Left lung (tissue), 10 donors: ENCODE measurements around the gene EPO. TPM values are rescaled to one million over a fixed set of nuclear protein-coding genes. Genes with fewer than 3 reads are reported as not detected.

Experiments
- ATAC-seq: fragments of 200-7000 bp; cut with Tn5 transposase; one replicate; pipeline ENCODE4 v1.9.1; 2020; ENCODE audit warnings: moderate library complexity
- DNase-seq, 4 donors: peaks; one replicate each; pipeline ENCODE4 v3.0.0-alpha.2; 2013 to 2020
- H3K27ac ChIP-seq, 2 donors: fragments of 200-600 bp; sonication (generic) in 1 of 2; one replicate each; pipeline versions ENCODE4 v1.5.0 to v1.8.0; 2020 to 2021
- H3K27me3 ChIP-seq, 2 donors: fragments of 200-600 bp; sonication (generic) in 1 of 2; one replicate each; pipeline versions ENCODE4 v1.5.0 to v1.8.0; 2020 to 2021
- H3K36me3 ChIP-seq, 2 donors: fragments of 200-600 bp; sonication (generic) in 1 of 2; one replicate each; pipeline versions ENCODE4 v1.5.0 to v1.8.0; 2020 to 2021
- H3K4me1 ChIP-seq, 2 donors: fragments of 200-600 bp; one replicate each; pipeline ENCODE4 v1.8.0; 2021
- H3K4me3 ChIP-seq, 2 donors: fragments of 200-600 bp; sonication (generic) in 1 of 2; one replicate each; pipeline versions ENCODE4 v1.5.0 to v1.8.0; 2020 to 2021; ENCODE audit warnings: mild to moderate bottlenecking in 1 of 2
- H3K9me3 ChIP-seq, 2 donors: fragments of 200-600 bp; sonication (generic) in 1 of 2; one replicate each; pipeline versions ENCODE4 v1.5.0 to v1.8.0; 2020 to 2021
- CTCF ChIP-seq, 2 donors: fragments of 200-600 bp; sonication (generic) in 1 of 2; IDR thresholded peaks; one replicate each; pipeline versions ENCODE4 v1.5.0 to v1.8.0; 2021; ENCODE audit warnings: antibody characterized with exemption in 2 of 2
- intact Hi-C, 2 donors: fragments of 100-400 bp; cut with DNase I; formaldehyde crosslinking; loops; one replicate each; pipeline versions ENCODE4 v1.11.2 to v1.14.2; 2022
- polyA plus RNA-seq, 6 donors: library from polyadenylated mRNA; unstranded; fragments of 120-200 nt; gene quantifications; one replicate each; pipeline ENCODE4 v1.2.1, GENCODE V29; 2013; ENCODE audit not compliant: insufficient read length in 6 of 6
- total RNA-seq, 2 donors: library from RNA; stranded (reverse); fragmentation: NEBNext Ultra II Directional; extraction: Animal tissue kit (Norgen Biotek cat#: 25700); gene quantifications; one replicate each; pipeline ENCODE4 v1.2.1, GENCODE V29; 2021
- donor health status: DM: no; HTN: yes; CAD: no.
- donor health status: DM: no; HTN: no; CAD: no.

Gene EPO
- total and polyA plus RNA-seq, 8 donors, result 0.20 to 0.34 (median 0.28) TPM; not detected in 5

DNA sequence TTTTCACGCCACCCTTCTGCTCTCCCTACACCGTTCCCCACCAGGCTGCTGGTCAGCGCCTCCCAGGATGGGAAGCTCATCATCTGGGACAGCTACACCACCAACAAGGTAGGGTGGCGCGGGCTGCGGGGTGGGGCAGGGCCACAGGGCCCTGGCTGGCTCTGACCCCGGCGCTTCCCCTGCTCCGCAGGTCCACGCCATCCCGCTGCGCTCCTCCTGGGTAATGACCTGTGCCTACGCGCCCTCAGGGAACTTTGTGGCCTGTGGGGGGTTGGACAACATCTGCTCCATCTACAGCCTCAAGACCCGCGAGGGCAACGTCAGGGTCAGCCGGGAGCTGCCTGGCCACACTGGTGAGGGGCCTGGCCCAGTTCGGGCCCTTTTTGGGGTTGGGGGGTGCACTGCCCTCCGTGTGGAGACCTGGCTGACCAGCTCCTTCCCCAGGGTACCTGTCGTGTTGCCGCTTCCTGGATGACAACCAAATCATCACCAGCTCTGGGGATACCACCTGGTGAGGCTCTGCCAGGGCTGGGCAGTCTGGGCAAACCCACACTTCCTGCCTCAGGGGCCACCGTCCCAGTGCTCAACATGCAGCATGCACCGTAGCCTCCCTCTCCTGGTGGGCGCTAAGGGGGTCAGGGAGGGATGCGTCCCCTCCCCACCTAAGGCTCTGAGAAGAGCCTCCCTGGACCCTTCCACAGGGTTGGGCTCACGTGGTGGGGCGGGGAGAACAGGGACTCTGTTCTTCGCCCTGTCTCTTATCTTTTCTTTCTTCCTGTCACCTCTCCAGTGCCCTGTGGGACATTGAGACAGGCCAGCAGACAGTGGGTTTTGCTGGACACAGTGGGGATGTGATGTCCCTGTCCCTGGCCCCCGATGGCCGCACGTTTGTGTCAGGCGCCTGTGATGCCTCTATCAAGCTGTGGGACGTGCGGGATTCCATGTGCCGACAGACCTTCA is 42.7 kb upstream of the EPO start:
- no peak for TF ChIP-seq CTCF (IDR thresholded peaks at IDR 0.05)
- no peak overlapping the region for H3K4me3 ChIP-seq
- intact Hi-C loops, result no loop called here
- ATAC-seq, result no peak
- no peaks in the 10 kb centered on the region for H3K9me3 ChIP-seq
- peaks cover 0 to 64% of the 10 kb centered on the region in 2 donors for H3K36me3 ChIP-seq
- H3K27me3 ChIP-seq, result no peaks in the 10 kb centered on the region
- peak overlapping the region in 1 of 2 donors; percentile 98 for H3K27ac ChIP-seq
- DNase-seq, result peak in 1 of 4 donors; percentile 79
- peaks cover 5 to 55% of the 10 kb centered on the region in 2 donors for H3K4me1 ChIP-seq

DNA sequence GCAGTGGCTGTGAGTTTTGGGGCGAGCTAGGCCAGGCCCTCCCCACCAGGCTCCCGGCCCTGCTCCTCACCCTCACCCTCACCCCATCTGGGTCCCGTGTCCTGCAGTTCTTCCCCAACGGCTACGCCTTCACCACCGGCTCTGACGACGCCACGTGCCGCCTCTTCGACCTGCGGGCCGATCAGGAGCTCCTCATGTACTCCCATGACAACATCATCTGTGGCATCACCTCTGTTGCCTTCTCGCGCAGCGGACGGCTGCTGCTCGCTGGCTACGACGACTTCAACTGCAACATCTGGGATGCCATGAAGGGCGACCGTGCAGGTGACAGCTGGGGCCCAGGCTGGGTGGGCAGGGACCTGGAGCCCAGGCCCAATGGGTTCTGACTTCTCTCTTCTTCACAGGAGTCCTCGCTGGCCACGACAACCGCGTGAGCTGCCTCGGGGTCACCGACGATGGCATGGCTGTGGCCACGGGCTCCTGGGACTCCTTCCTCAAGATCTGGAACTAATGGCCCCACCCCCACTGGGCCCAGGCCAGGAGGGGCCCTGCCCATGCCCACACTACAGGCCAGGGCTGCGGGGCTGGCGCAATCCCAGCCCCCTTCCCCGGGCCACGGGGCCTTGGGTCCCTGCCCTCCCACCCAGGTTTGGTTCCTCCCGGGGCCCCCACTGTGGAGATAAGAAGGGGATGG is 41.8 kb upstream of the EPO start:
- intact Hi-C loops, result no loop called here
- no peak overlapping the region for H3K4me3 ChIP-seq
- DNase-seq (peak in 1 of 4 donors; percentile 78), ATAC-seq (no peak)
- H3K9me3 ChIP-seq, result no peaks in the 10 kb centered on the region
- H3K36me3 ChIP-seq, result peaks cover 0 to 72% of the 10 kb centered on the region in 2 donors
- no peaks in the 10 kb centered on the region for H3K27me3 ChIP-seq
- H3K4me1 ChIP-seq, result peaks cover 5 to 50% of the 10 kb centered on the region in 2 donors
- TF ChIP-seq CTCF (IDR thresholded peaks at IDR 0.05), result no peak
- peak overlapping the region in 1 of 2 donors; percentile 50 for H3K27ac ChIP-seq

DNA sequence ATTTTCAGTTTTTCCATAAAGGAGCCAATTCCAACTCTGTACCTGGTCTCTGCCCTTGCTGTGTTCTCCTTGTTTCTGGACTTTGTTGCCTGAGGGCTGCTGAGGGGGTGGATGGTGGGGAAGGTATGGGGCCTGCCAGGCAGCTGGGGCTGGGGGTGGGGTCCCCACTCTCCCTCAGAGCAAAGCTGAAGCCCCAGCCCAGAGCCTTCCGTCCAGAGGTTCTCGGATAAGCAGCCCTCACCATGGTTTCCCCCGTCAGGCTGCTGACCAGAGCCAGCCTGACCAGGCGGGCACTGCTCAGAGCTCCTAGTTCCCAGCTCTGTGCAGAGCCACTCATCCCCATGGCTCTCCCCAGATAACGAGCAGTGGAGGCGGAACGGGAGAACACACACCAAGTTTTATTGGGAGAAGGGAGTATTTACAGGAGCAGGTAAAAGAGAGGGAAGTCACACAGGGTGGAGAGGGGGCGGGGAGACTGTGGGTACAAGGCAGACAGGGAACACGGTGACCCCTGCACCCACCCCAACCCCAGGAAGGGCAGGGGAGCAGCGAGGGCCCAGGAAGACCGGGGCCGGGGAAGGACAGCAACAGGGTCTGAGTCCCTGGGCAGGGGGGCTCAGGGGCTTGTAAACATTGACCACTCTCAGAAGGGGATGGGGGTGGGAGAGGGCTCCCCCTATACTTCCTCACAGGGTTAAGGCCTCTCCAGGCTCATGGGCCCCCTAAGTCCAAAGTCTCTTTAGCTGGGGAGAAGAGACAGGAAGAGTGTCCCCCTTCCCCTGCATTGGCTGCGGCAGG is 40.9 kb upstream of the EPO start:
- no peak overlapping the region for H3K4me3 ChIP-seq
- peaks cover 5 to 50% of the 10 kb centered on the region in 2 donors for H3K4me1 ChIP-seq
- intact Hi-C loops, result no loop called here
- ATAC-seq, result no peak
- H3K9me3 ChIP-seq, result no peaks in the 10 kb centered on the region
- DNase-seq, result no peak
- no peak for TF ChIP-seq CTCF (IDR thresholded peaks at IDR 0.05)
- H3K27me3 ChIP-seq, result no peaks in the 10 kb centered on the region
- peaks cover 0 to 81% of the 10 kb centered on the region in 2 donors for H3K36me3 ChIP-seq
- peak overlapping the region in 1 of 2 donors; percentile 50 for H3K27ac ChIP-seq

DNA sequence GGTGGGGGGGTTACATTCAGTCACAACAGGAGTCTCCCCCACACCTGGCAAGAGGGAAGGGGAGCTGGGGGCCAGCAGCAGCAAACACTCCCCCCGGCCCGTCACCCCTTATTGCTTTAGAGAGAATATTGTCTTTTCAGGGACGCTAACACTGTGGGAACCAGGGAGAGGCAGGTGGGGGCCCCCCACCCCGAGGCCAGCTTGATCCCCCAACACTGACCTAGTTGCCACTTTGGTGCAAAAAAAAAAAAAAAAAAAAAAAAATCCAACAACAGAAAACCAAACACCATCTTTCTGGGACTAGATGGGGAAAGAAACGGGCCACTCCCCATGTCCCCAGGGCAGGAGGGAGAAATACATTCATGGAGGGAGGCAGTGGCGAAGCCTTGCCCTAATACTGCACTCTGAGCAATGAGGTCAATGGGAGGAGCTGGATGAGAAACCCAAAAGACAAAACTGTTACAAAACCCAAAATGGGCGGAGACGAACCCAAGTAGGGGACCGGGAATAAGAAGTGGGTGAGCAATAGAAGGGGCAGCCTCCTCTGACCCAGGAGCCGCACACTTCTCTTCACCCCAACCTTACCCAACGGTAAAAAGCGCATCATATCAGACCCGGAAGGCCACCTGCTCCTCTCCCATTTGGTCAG is 40.2 kb upstream of the EPO start:
- H3K27ac ChIP-seq, result peak overlapping the region in 1 of 2 donors; percentile 50
- intact Hi-C loops, result loop anchor here in 1 of 2 donors (10.0 kb wide), 1 partner anchor 205 kb away; the partner anchor contains the start of gene TSC22D4
- ATAC-seq (peak; percentile 3), DNase-seq (no peak)
- no peak for TF ChIP-seq CTCF (IDR thresholded peaks at IDR 0.05)
- no peak overlapping the region for H3K4me3 ChIP-seq
- H3K36me3 ChIP-seq, result peaks cover 0 to 89% of the 10 kb centered on the region in 2 donors
- H3K27me3 ChIP-seq, result no peaks in the 10 kb centered on the region
- no peaks in the 10 kb centered on the region for H3K9me3 ChIP-seq
- H3K4me1 ChIP-seq, result peaks cover 5 to 50% of the 10 kb centered on the region in 2 donors
